MM.1S (cell line): ENCODE results near the gene DAND5.

Experiments
- EZH2 ChIP-seq: fragments of 300-600 bp; sonication (generic); optimal IDR thresholded peaks from 2 replicates; pipeline ENCODE3; 2017; ENCODE audit warnings: low read depth, mild to moderate bottlenecking, antibody characterized with exemption, low read length, mixed read lengths
- EZH2phosphoT487 ChIP-seq: fragments of 300-600 bp; sonication (generic); IDR thresholded peaks from 2 replicates; pipeline ENCODE4 v1.6.1; 2018; ENCODE audit warnings: antibody characterized with exemption, low read length
- TF ChIP-seq, protein P1 (sequence below): fragments of 300-600 bp; sonication (generic); IDR thresholded peaks from 2 replicates; pipeline ENCODE4 v1.5.1; 2016; ENCODE audit warnings: antibody characterized with exemption, low read length, mixed read lengths

- TF ChIP-seq, protein P1, sequence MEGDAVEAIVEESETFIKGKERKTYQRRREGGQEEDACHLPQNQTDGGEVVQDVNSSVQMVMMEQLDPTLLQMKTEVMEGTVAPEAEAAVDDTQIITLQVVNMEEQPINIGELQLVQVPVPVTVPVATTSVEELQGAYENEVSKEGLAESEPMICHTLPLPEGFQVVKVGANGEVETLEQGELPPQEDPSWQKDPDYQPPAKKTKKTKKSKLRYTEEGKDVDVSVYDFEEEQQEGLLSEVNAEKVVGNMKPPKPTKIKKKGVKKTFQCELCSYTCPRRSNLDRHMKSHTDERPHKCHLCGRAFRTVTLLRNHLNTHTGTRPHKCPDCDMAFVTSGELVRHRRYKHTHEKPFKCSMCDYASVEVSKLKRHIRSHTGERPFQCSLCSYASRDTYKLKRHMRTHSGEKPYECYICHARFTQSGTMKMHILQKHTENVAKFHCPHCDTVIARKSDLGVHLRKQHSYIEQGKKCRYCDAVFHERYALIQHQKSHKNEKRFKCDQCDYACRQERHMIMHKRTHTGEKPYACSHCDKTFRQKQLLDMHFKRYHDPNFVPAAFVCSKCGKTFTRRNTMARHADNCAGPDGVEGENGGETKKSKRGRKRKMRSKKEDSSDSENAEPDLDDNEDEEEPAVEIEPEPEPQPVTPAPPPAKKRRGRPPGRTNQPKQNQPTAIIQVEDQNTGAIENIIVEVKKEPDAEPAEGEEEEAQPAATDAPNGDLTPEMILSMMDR: no peak
- TF ChIP-seq EZH2phosphoT487: no peak
- no peak for TF ChIP-seq EZH2
These were observed 13.7 kb downstream of the DAND5 start for GRCh38 chr19:12983091-12983490.
